Thyroid gland (tissue), 4 donors: Measurements from ENCODE around the gene ENAH. TPM values are rescaled to one million over a fixed set of nuclear protein-coding genes. Genes with fewer than 3 reads are reported as not detected.

ENCODE experiments used
- DNase-seq, 2 donors: peaks; one replicate each; pipeline ENCODE4 v3.0.0-alpha.2; 2019
- H3K27ac ChIP-seq, 3 donors: fragments of 200-600 bp; sonication (generic); 1 replicate in 2 of 3; 2 replicates in 1 of 3; pipeline ENCODE4 v1.5.1; 2016 to 2019; ENCODE audit warnings: mild to moderate bottlenecking in 1 of 3, moderate library complexity in 1 of 3
- H3K27me3 ChIP-seq: fragments of 200-600 bp; sonication (generic); one replicate; pipeline ENCODE4 v1.5.1; 2019
- H3K36me3 ChIP-seq, 2 donors: fragments of 200-600 bp; sonication (generic); one replicate each; pipeline ENCODE4 v1.5.1; 2016 to 2019
- H3K4me1 ChIP-seq, 2 donors: fragments of 200-600 bp; sonication (generic); one replicate each; pipeline ENCODE4 v1.5.1; 2017 to 2019
- H3K4me3 ChIP-seq, 3 donors: fragments of 200-600 bp; sonication (generic); replicated peaks in 1 of 3; 1 replicate in 2 of 3; 2 replicates in 1 of 3; pipeline ENCODE4 v1.5.1; 2016; ENCODE audit warnings: mild to moderate bottlenecking in 1 of 3
- H3K9me3 ChIP-seq: fragments of 200-600 bp; sonication (generic); one replicate; pipeline ENCODE4 v1.5.1; 2017
- POLR2A ChIP-seq, 2 donors: fragments of 450-650 bp; IDR thresholded peaks; one replicate each; pipeline ENCODE4 v1.6.1; 2017; ENCODE audit warnings: antibody characterized with exemption in 2 of 2, mild to moderate bottlenecking in 2 of 2, moderate library complexity in 1 of 2
- WGBS, 2 donors: methylation state at CpG; one replicate each; pipeline ENCODE4 v1.1.5; 2017; 5-methylcytosine and 5-hydroxymethylcytosine counted together
- intact Hi-C: fragments of 100-400 bp; cut with DNase I; formaldehyde crosslinking; loops from one replicate; pipeline ENCODE4 v1.15.1; 2023
- total RNA-seq, 4 donors: library from RNA; depleted of rRNA; stranded (reverse); fragments of >200 nt; gene quantifications; one replicate each; pipeline ENCODE4 v1.2.3, GENCODE V29; 2016
- TF ChIP-seq, protein P1 (sequence below), 6 experiments: fragments of 200-600 bp in 3 of 6; fragments of 450-650 bp in 3 of 6; sonication (generic) in 3 of 6; IDR thresholded peaks; one replicate each; pipeline ENCODE4 v1.5.1; 2016 to 2019; ENCODE audit warnings: antibody characterized with exemption in 6 of 6, mild to moderate bottlenecking in 2 of 6, inconsistent platforms in 1 of 6, moderate library complexity in 1 of 6

Gene ENAH
- total RNA-seq, 4 donors from 2014 or later, result 24.5 to 31.4 (median 28.5) TPM

DNA sequence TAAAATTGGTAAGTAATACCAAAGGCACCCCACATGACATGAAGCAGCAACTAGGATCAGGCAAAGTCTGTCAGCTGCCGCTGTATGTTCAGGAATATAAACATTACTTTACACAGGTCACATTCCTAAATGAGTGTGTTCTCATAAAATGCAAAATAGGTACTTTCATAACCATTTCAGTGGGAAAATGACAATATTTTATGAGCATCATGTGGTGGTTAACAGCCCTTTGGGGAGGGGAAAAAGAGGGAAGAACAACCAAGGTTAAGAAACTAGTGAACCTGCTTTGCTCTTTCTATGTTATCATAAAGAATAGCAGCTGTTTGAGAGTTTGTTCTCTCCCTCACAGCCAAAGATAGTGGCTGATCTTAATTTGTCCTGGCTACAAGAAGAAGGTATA lies 119.7 kb downstream of the ENAH start:
- TF ChIP-seq, protein P1, sequence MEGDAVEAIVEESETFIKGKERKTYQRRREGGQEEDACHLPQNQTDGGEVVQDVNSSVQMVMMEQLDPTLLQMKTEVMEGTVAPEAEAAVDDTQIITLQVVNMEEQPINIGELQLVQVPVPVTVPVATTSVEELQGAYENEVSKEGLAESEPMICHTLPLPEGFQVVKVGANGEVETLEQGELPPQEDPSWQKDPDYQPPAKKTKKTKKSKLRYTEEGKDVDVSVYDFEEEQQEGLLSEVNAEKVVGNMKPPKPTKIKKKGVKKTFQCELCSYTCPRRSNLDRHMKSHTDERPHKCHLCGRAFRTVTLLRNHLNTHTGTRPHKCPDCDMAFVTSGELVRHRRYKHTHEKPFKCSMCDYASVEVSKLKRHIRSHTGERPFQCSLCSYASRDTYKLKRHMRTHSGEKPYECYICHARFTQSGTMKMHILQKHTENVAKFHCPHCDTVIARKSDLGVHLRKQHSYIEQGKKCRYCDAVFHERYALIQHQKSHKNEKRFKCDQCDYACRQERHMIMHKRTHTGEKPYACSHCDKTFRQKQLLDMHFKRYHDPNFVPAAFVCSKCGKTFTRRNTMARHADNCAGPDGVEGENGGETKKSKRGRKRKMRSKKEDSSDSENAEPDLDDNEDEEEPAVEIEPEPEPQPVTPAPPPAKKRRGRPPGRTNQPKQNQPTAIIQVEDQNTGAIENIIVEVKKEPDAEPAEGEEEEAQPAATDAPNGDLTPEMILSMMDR (IDR thresholded peaks at IDR 0.05), result no peak
- no peak for TF ChIP-seq POLR2A (IDR thresholded peaks at IDR 0.05)
- no peaks in the 10 kb centered on the region for H3K9me3 ChIP-seq
- intact Hi-C loops, result no loop called here
- no peak overlapping the region for H3K27ac ChIP-seq
- H3K4me3 ChIP-seq, result no peak overlapping the region
- no peaks in the 10 kb centered on the region for H3K4me1 ChIP-seq
- H3K27me3 ChIP-seq, result no peaks in the 10 kb centered on the region
- 85 to 95% methylated on average over 1 of the region's 1 CpG for WGBS, 2 donors
- no peak for DNase-seq
- H3K36me3 ChIP-seq, result no peaks in the 10 kb centered on the region

DNA sequence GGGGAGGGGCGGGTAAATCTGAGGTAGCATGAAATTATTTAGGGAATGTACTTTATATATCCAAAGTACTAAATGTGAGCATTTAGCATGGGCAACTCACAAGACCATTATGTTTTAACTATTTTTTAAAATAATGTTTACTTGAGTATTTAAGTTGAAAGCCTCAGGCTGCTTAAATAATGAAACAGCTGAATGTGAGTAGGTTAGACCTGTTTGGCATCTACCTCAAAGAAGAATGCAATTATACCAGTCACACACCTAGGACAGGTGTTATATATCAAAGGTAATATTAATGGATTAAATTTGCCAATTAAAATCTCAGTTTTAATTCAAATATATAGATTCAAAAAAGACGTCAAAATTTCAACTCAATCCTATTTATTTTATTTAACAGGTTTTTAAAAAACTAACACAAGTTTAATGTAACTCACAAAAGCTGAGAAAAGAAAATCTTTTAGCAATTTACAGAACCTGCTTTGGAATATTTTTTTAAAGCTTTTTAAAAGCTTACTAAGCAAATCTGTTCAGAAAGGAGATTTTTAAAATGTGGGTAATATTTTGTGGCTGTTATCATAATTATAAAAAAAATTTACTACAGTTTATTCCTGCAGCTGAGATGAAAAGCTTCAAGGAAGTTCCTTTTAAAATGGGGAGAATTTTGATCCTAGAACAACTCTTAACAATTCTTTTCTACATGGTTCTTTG lies 120.5 kb downstream of the ENAH start:
- Histone ChIP-seq H3K36me3 (no peaks in the 10 kb centered on the region), H3K4me1 (no peaks in the 10 kb centered on the region), H3K9me3 (no peaks in the 10 kb centered on the region), H3K27ac (no peak overlapping the region), H3K4me3 (no peak overlapping the region), H3K27me3 (no peaks in the 10 kb centered on the region)
- WGBS, 2 donors, result 91 to 94% methylated on average over 2 of the region's 2 CpGs
- no peak for DNase-seq
- no peak for TF ChIP-seq POLR2A (IDR thresholded peaks at IDR 0.05)
- TF ChIP-seq, protein P1 (IDR thresholded peaks at IDR 0.05), result no peak
- intact Hi-C loops, result no loop called here

DNA sequence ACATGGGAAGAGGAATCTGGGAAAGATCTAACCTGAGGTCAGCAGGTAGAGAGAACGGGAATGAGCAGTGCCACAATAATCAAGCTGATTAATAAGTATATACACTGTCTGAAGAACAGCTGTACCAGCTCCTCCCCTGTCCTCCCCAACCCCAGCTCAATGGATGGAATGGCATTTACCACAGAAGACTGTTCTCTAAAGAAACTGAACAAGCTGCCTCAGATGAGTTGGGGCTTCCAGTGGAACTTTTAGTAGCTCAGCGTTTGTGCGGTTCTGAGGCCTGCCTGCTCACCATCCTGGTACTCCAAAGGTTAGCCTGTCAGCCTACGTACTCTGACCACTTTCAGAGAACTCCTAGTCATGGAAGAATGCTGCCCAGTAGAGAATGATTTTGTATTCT lies 123.2 kb downstream of the ENAH start:
- no peaks in the 10 kb centered on the region for H3K9me3 ChIP-seq
- intact Hi-C loops, result no loop called here
- H3K27me3 ChIP-seq, result no peaks in the 10 kb centered on the region
- DNase-seq, result no peak
- H3K4me3 ChIP-seq, result no peak overlapping the region
- H3K36me3 ChIP-seq, result no peaks in the 10 kb centered on the region
- H3K27ac ChIP-seq, result no peak overlapping the region
- TF ChIP-seq POLR2A (IDR thresholded peaks at IDR 0.05), result no peak
- TF ChIP-seq, protein P1 (IDR thresholded peaks at IDR 0.05), result no peak
- 94 to 96% methylated on average over 4 of the region's 4 CpGs for WGBS, 2 donors
- H3K4me1 ChIP-seq, result no peaks in the 10 kb centered on the region

GRCh38 chr1:225527575-225527974 lies 125.3 kb downstream of the ENAH start:
- intact Hi-C loops, result no loop called here
- Histone ChIP-seq H3K27me3 (no peaks in the 10 kb centered on the region), H3K9me3 (no peaks in the 10 kb centered on the region), H3K36me3 (no peaks in the 10 kb centered on the region), H3K4me3 (no peak overlapping the region), H3K27ac (no peak overlapping the region), H3K4me1 (no peaks in the 10 kb centered on the region)
- TF ChIP-seq POLR2A (IDR thresholded peaks at IDR 0.05), result no peak
- TF ChIP-seq, protein P1 (IDR thresholded peaks at IDR 0.05), result no peak
- no peak for DNase-seq
- 90 to 92% methylated on average over 5 of the region's 5 CpGs for WGBS, 2 donors

DNA sequence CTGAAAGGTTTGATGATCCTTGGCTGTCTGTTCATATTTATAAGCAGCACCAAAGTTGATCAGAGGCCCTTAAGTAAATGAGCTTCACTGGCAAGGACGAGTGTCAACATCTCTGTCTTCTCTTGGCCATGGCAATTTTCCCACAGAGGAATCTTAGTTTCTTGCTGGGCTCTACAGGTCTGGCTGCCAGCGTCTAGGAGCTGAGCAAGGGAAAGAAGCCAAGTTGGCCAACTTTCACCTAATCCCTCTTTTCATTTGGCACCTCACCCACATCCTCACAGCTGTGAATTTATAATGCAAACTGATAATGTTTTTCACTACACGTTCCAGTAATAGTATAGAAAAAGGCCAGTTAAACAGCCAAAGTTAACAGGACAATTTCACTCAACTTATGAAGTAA lies 126.0 kb downstream of the ENAH start:
- H3K27ac ChIP-seq, result no peak overlapping the region
- no peaks in the 10 kb centered on the region for H3K27me3 ChIP-seq
- intact Hi-C loops, result no loop called here
- H3K36me3 ChIP-seq, result no peaks in the 10 kb centered on the region
- 18 to 25% methylated on average over 3 of the region's 3 CpGs for WGBS, 2 donors
- TF ChIP-seq, protein P1 (IDR thresholded peaks at IDR 0.05), result no peak
- TF ChIP-seq POLR2A (IDR thresholded peaks at IDR 0.05), result no peak
- no peaks in the 10 kb centered on the region for H3K4me1 ChIP-seq
- H3K9me3 ChIP-seq, result no peaks in the 10 kb centered on the region
- H3K4me3 ChIP-seq, result no peak overlapping the region
- DNase-seq, result peak; percentile 20 to 31
